ENCODE measurements around the gene FFAR3. TPM values are rescaled to one million over a fixed set of nuclear protein-coding genes. Genes with fewer than 3 reads are reported as not detected.

FFAR3 gene
- total and polyA plus RNA-seq, 2 of the 13 experiments (the other 11 are each of a cell fraction or from before 2014, with no cell fraction given): not detected

- TF ChIP-seq CREB3 (CRISPR knock-in tag; IDR thresholded peaks at IDR 0.05): no peak
- TF ChIP-seq FOSL1 (CRISPR knock-in tag; IDR thresholded peaks at IDR 0.05; ENCODE audit: borderline replicate concordance): no peak
- no peak for TF ChIP-seq KLF15 (CRISPR knock-in tag; IDR thresholded peaks at IDR 0.05; ENCODE audit: borderline replicate concordance)
- no peak for TF ChIP-seq JARID2 (CRISPR knock-in tag; IDR thresholded peaks at IDR 0.05; ENCODE audit: insufficient replicate concordance)
- TF ChIP-seq RCOR2 (CRISPR knock-in tag; IDR thresholded peaks at IDR 0.05): no peak
- TF ChIP-seq KLF13 (CRISPR knock-in tag; IDR thresholded peaks at IDR 0.05): no peak
- no peak for TF ChIP-seq ZC3H13 (CRISPR knock-in tag; IDR thresholded peaks at IDR 0.05)
- no peak for TF ChIP-seq POGZ (CRISPR knock-in tag; IDR thresholded peaks at IDR 0.05)
- TF ChIP-seq SNAPC2 (CRISPR knock-in tag; IDR thresholded peaks at IDR 0.05): 0 out of 2 replicates have a peak, but pooled peaks have one; percentile 41
- TF ChIP-seq YEATS4 (CRISPR knock-in tag; IDR thresholded peaks at IDR 0.05; ENCODE audit: borderline replicate concordance): no peak
- TF ChIP-seq FOSL2 (CRISPR knock-in tag; IDR thresholded peaks at IDR 0.05): peak; percentile 29; the same call in 1 of the 2 replicates
- no peak for TF ChIP-seq TIGD3 (CRISPR knock-in tag; IDR thresholded peaks at IDR 0.05; ENCODE audit: borderline replicate concordance)
- no peak for TF ChIP-seq PRMT3 (CRISPR knock-in tag; IDR thresholded peaks at IDR 0.05; ENCODE audit: borderline replicate concordance, low read depth)
- no peak for TF ChIP-seq SIX1 (CRISPR knock-in tag; IDR thresholded peaks at IDR 0.05; ENCODE audit: borderline replicate concordance)
- 0 out of 2 replicates have a peak, but pooled peaks have one; percentile 19 for TF ChIP-seq HNF1B (CRISPR knock-in tag; IDR thresholded peaks at IDR 0.05)
- no peak for TF ChIP-seq MNT (IDR thresholded peaks at IDR 0.05)
- no peak for TF ChIP-seq ZNF788 (CRISPR knock-in tag; IDR thresholded peaks at IDR 0.05; ENCODE audit: borderline replicate concordance)
- TF ChIP-seq E2F2 (CRISPR knock-in tag; IDR thresholded peaks at IDR 0.05; ENCODE audit: borderline replicate concordance): no peak
- no peak for TF ChIP-seq PAX8 (CRISPR knock-in tag; IDR thresholded peaks at IDR 0.05; ENCODE audit: borderline replicate concordance)
- TF ChIP-seq ZNF672 (CRISPR knock-in tag; IDR thresholded peaks at IDR 0.05): no peak
- no peak for TF ChIP-seq TERF1 (CRISPR knock-in tag; IDR thresholded peaks at IDR 0.05)
Measured at GRCh38 chr19:35395382-35396199, 37.3 kb downstream of the FFAR3 start (continued).
